ENCODE data around the gene GSTP1. TPM values are rescaled to one million over a fixed set of nuclear protein-coding genes. Genes with fewer than 3 reads are reported as not detected.

Gene GSTP1
- total RNA-seq, 2 experiments from 2014 or later: 1,139 to 1,604 TPM

DNA sequence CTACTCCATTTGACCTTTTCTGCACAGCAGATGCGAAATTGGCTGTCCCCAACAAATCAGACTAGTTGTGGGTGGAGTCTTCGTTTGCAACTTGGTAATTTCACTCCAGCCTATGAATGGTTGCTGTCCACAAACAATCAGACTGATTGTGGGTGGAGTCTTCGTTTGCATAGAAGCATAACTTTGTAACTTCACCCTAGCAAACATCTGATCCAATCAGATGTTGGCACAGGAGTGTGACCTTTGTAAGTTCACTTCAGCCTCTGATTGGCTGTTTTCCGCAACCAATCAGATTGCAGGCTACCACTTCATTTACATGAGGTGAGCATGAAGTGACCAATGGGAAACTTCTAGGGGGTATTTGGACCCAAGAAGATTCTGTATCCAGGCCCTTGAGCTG is 44.1 kb upstream of the GSTP1 start:
- intact Hi-C loops (cut with micrococcal nuclease; ENCODE audit: unreplicated experiment): no loop called here
- Histone ChIP-seq H2AFZ (ENCODE audit: low read length) (no peak overlapping the region), H3K79me2 (ENCODE audit: insufficient read depth, low read depth, low read length) (no peaks in the 10 kb centered on the region), H3K4me3 (ENCODE audit: low read depth, low read length, poor library complexity, severe bottlenecking) (no peak overlapping the region), H3K36me3 (ENCODE audit: insufficient read depth, low read length) (no peaks in the 10 kb centered on the region), H4K20me1 (ENCODE audit: insufficient read depth, low read length) (no peaks in the 10 kb centered on the region), H3K9me2 (ENCODE audit: insufficient read depth, low read length) (no peaks in the 10 kb centered on the region), H3K9me3 (ENCODE audit: low read length) (peaks cover 11% of the 10 kb centered on the region; the same call in 1 of the 2 replicates), H3K27ac (ENCODE audit: low read depth, low read length, poor library complexity, severe bottlenecking) (no peak overlapping the region), H3K4me2 (ENCODE audit: low read length) (no peak overlapping the region), H3K4me1 (ENCODE audit: insufficient read depth, low read length, poor library complexity, severe bottlenecking) (no peaks in the 10 kb centered on the region)
- POLR2A ChIA-PET: no interaction called here
- CTCF ChIA-PET (ENCODE audit: unreplicated experiment): no interaction called here
- DNase-seq (ENCODE audit: low spot score): no peak
- TF ChIP-seq, protein P1, sequence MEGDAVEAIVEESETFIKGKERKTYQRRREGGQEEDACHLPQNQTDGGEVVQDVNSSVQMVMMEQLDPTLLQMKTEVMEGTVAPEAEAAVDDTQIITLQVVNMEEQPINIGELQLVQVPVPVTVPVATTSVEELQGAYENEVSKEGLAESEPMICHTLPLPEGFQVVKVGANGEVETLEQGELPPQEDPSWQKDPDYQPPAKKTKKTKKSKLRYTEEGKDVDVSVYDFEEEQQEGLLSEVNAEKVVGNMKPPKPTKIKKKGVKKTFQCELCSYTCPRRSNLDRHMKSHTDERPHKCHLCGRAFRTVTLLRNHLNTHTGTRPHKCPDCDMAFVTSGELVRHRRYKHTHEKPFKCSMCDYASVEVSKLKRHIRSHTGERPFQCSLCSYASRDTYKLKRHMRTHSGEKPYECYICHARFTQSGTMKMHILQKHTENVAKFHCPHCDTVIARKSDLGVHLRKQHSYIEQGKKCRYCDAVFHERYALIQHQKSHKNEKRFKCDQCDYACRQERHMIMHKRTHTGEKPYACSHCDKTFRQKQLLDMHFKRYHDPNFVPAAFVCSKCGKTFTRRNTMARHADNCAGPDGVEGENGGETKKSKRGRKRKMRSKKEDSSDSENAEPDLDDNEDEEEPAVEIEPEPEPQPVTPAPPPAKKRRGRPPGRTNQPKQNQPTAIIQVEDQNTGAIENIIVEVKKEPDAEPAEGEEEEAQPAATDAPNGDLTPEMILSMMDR (conservative IDR thresholded peaks at IDR 0.05; ENCODE audit: low read length): no peak
- no peak for TF ChIP-seq EZH2phosphoT487 (IDR thresholded peaks at IDR 0.05; ENCODE audit: borderline replicate concordance, low read depth, low read length)
- BruUV-seq (replicated peaks): no TSS peak

DNA sequence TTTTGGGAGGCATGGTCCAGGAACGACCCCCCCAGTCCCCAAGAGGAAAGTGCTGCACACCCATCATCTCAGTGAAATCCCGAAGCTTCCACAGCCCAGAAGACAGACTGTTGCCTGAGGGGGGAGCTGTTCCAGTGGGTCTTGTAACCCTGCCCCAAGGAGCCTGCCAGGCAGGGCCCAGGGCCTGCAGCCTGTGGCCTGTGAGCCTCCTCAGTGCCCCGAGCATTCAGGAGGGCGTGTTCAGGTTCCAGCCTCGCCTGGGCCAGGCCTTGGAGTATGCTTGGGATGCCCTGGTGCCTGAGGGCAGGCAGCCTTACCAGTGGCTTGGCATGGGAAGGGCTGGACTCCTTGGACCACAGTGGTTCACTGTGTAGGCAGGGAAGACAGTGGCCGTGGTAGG is 42.4 kb upstream of the GSTP1 start:
- H2AFZ ChIP-seq (ENCODE audit: low read length): no peak overlapping the region
- no peaks in the 10 kb centered on the region for H4K20me1 ChIP-seq (ENCODE audit: insufficient read depth, low read length)
- intact Hi-C loops (cut with micrococcal nuclease; ENCODE audit: unreplicated experiment): no loop called here
- H3K4me2 ChIP-seq (ENCODE audit: low read length): no peak overlapping the region
- H3K79me2 ChIP-seq (ENCODE audit: insufficient read depth, low read depth, low read length): no peaks in the 10 kb centered on the region
- BruUV-seq (replicated peaks): no TSS peak
- no peaks in the 10 kb centered on the region for H3K4me1 ChIP-seq (ENCODE audit: insufficient read depth, low read length, poor library complexity, severe bottlenecking)
- no peaks in the 10 kb centered on the region for H3K9me3 ChIP-seq (ENCODE audit: low read length)
- no peaks in the 10 kb centered on the region for H3K9me2 ChIP-seq (ENCODE audit: insufficient read depth, low read length)
- no peak overlapping the region for H3K4me3 ChIP-seq (ENCODE audit: low read depth, low read length, poor library complexity, severe bottlenecking)
- no peak for DNase-seq (ENCODE audit: low spot score)
- no peaks in the 10 kb centered on the region for H3K36me3 ChIP-seq (ENCODE audit: insufficient read depth, low read length)
- ChIA-PET POLR2A (interaction anchor here (1.1 kb wide), 1 partner anchor 12 kb away, joined by 7 read pairs; no protein-coding TSS in a partner anchor), CTCF (ENCODE audit: unreplicated experiment) (no interaction called here)
- TF ChIP-seq, protein P1 (conservative IDR thresholded peaks at IDR 0.05; ENCODE audit: low read length): no peak
- no peak for TF ChIP-seq EZH2phosphoT487 (IDR thresholded peaks at IDR 0.05; ENCODE audit: borderline replicate concordance, low read depth, low read length)
- no peak overlapping the region for H3K27ac ChIP-seq (ENCODE audit: low read depth, low read length, poor library complexity, severe bottlenecking)

DNA sequence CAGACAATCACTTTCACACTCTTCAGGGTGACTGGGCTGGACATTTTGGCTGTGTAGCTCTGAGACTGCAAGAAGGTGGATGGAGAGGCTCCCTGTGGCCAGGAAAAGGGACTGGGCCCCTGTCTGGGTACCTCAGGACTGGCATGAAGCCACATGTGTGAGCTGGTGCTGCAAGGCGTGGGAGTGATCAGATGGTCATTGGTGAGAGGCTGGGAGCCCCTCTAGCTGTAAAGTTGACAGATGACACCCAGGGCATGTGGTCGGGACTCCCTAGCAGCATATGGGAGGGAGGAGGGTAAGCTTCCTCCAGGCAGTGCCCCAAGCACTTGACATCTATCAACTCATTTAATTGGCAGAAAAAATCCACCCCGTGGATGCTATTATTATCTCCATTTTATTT is 41.4 kb upstream of the GSTP1 start:
- intact Hi-C loops (cut with micrococcal nuclease; ENCODE audit: unreplicated experiment): no loop called here
- H3K4me2 ChIP-seq (ENCODE audit: low read length): no peak overlapping the region
- no peak overlapping the region for H2AFZ ChIP-seq (ENCODE audit: low read length)
- TF ChIP-seq EZH2phosphoT487 (IDR thresholded peaks at IDR 0.05; ENCODE audit: borderline replicate concordance, low read depth, low read length): no peak
- TF ChIP-seq, protein P1 (conservative IDR thresholded peaks at IDR 0.05; ENCODE audit: low read length): no peak
- ChIA-PET CTCF (ENCODE audit: unreplicated experiment) (no interaction called here), POLR2A (interaction anchor here (1.1 kb wide), 1 partner anchor 11 kb away, joined by 7 read pairs; no protein-coding TSS in a partner anchor)
- no peaks in the 10 kb centered on the region for H3K9me3 ChIP-seq (ENCODE audit: low read length)
- no peaks in the 10 kb centered on the region for H3K9me2 ChIP-seq (ENCODE audit: insufficient read depth, low read length)
- H3K4me1 ChIP-seq (ENCODE audit: insufficient read depth, low read length, poor library complexity, severe bottlenecking): no peaks in the 10 kb centered on the region
- no peaks in the 10 kb centered on the region for H3K79me2 ChIP-seq (ENCODE audit: insufficient read depth, low read depth, low read length)
- H3K27ac ChIP-seq (ENCODE audit: low read depth, low read length, poor library complexity, severe bottlenecking): no peak overlapping the region
- no peaks in the 10 kb centered on the region for H4K20me1 ChIP-seq (ENCODE audit: insufficient read depth, low read length)
- no peak for DNase-seq (ENCODE audit: low spot score)
- no peak overlapping the region for H3K4me3 ChIP-seq (ENCODE audit: low read depth, low read length, poor library complexity, severe bottlenecking)
- BruUV-seq (replicated peaks): no TSS peak
- H3K36me3 ChIP-seq (ENCODE audit: insufficient read depth, low read length): no peaks in the 10 kb centered on the region

All from OCI-LY7 (cell line).